GM12873 (cell line): ENCODE data around the gene PACRG.

Experiments used
- CTCF ChIP-seq: IDR thresholded peaks from 2 replicates; pipeline ENCODE4 v1.5.1; 2012; ENCODE audit warnings: low read depth, mild to moderate bottlenecking, moderate library complexity, low read length, control low read depth; ENCODE audit not compliant: insufficient read depth; ENCODE audit errors: missing control alignments

Gene PACRG

GRCh38 chr6:162819284-162819683 lies 91.5 kb downstream of the PACRG start:
- no peak for TF ChIP-seq CTCF

DNA sequence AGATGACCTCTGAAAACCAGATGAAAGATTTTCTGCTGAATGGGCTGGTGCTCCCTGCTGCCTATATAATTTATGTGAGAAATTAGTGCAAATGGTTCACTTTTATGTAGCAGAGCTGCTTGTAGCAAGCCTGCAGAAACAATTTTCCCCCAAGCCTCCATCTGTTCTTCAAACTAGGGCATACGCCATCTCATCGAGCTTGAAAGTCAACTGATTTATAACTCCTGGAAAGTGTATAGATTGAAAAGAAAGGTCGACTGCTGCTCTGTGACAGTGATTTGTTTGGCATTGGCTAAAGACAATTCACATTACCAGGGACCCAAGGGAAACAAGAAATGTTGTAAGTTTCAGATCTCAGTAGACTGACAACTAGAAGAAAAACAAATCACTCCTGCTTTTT lies 93.3 kb downstream of the PACRG start:
- no peak for TF ChIP-seq CTCF

- no peak for TF ChIP-seq CTCF
Measured at GRCh38 chr6:162825597-162825996, 97.8 kb downstream of the PACRG start.

- no peak for TF ChIP-seq CTCF
Measured at GRCh38 chr6:162829013-162829742, 101.4 kb downstream of the PACRG start.

GRCh38 chr6:162833776-162834175 lies 106.0 kb downstream of the PACRG start:
- TF ChIP-seq CTCF = no peak

GRCh38 chr6:162845972-162846371 lies 118.2 kb downstream of the PACRG start:
- no peak for TF ChIP-seq CTCF

GRCh38 chr6:162846723-162847122 lies 118.9 kb downstream of the PACRG start:
- TF ChIP-seq CTCF = no peak
